ENCODE data around the gene NISCH.

Gene NISCH

DNA sequence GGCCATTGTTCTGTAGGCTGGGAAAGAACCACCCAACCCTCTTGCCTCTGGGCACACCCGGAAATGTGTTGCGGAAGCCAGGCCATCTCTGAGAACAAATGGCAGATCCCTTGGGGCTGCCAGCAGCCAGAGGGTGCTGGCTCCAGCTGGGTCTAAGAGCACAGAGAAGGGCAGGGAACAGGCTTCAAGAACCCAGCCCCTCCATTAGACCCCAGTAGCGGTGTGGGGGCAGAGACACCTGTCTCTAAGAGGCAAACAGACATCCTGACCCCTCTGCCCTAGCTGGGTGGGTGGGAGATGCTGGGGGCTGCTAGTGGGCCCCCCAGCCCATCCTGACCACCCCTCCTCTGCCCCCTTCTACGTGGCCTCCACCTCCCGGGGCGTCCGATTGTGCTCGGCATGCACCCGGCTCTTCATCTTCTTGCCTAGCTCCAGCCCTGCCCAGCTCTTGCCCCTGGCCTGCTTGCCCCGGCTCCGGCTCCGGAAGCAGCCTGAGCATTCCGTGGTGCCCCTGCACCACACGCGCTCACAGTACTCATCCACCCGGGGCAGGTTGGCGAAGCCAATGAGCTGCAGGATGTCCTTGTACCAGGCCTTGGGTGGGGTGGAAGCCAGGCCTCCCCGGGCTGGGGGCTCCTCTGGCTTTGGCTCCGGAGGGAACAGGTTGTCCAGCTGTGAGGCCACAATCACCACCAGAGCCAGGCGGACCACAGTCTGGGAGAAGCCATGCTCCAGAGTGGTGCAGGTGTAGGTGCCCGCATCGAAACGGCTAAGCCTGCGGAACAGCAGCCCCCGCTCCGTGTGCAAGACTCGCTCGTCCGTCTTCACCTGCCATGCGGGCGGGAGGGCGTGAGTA is 19.9 kb upstream of the NISCH start:
- no peak for DNase-seq (ENCODE audit: low read depth in 2 of 2)

DNA sequence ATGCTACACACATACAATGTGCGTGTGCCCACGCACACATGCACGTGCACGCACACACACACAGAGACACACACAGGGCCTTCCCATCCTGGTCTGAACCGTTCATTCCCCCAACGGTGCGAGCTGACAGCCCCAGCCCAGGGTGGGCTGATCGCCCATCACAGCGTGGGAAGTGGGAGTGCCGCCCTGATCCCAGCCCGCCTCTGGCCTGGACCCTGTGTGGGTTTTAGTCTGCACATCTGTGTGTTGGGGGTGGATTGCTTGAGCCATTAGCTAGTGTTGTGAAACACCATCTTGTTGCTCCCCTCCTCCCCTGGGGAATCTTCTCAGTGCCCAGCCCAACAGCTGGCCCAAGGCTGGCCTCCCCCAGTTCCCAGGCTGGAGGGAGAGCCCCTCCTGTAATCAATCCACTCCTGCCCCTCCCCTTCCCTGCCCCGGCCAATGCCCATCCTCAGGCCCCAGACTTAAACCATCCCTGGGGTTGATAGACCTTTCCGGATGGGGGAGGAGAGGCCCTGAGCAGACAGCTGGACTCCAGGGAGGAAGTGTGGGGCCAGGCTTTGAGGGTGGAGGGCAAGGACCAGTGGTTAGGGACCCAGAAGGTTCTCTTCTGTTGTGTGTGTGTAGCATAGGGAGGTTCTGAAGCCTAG is 18.8 kb upstream of the NISCH start:
- DNase-seq (ENCODE audit: low read depth in 2 of 2) = no peak

DNA sequence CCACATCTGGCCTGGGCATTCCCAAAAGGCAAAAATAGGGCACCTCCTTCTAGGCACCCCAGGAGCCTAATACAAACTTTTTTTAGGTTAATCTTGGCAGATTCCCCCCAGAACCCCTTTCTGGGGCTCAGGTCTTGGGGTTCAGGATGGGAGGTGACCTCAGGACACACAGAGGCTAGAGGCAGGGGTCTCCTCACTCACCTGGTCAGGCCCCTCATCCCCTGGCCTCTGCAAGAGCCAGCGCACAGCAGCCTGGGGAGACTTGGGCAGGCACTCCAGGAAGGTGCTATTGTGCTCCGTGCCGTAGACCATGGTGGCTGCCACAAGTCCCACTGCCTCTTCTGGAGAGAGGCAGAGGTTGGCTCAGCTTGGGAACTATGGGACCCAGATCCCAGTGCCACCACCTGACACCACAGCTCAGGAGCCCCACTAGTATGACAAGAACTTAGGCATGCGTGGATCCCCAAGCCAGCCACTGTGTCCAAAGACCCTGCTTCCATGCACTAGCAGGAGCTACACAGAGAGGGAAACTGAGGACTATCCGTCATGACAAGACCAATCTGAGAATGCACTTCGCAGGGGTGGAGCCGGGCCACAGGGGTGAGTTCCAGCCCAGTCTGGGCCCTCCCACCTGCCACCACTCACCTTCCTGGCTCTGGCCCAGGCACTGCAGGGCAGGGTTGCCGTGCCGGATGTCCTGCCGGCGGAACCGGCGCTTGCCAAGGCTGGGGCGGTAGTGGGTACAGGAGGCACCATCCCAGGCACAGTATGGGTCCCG is 17.9 kb upstream of the NISCH start:
- no peak for DNase-seq (ENCODE audit: low read depth in 2 of 2)

DNA sequence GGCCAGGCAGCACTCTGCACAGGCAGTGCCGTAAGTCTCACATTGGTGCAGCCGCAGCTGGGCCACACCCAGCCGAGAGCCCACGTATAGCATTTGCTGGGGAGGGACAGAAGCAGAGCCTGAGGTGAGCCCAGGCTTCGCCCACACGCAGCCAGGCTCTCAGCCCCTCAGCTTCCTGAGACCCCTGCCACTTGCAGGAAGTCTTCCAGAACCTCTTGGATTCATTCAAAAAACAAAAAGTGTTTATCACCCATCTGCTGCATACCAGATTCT is 17.4 kb upstream of the NISCH start:
- no peak for DNase-seq (ENCODE audit: low read depth in 2 of 2)

DNA sequence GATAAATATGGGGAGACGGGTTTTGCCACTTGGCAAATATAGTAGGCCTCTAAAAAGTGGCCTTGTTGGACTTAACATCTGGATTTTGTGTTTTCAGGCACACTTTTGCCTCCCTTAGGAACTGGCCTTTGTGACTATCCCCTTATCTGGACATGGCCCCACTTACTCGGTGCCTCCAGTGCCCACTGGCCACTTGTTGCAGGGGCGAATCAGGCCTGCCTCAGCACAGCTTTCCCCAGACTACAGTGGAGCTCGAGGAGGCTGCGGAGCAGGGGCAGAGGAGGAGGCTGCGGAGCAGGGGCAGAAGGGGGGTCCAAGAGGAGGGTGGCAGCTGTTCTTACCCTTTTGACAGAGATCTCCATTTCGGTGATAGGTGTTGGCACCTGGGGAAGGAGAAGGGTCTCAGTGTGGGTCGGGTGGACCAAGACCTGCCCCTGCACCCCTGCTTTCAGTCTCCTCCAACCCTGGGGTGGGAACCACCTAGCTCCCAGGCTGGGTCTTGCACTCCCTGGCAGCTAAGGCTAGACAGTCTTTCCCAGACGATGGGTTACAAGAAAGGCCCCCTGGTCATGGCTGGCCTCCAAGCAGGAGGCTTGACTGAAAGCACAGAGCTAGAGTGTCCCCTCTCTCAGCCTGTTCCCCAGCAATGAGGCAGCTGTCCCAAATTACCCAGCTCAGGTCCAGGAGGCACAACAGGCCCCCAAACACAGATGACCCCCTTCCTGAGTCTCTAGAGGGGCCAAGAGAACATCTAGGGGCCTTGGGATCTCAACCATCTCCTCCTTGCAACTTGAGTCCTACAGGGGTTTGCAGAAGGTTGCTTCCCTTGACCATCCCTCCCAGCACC is 16.6 kb upstream of the NISCH start:
- no peak for DNase-seq (ENCODE audit: low read depth in 2 of 2)

DNA sequence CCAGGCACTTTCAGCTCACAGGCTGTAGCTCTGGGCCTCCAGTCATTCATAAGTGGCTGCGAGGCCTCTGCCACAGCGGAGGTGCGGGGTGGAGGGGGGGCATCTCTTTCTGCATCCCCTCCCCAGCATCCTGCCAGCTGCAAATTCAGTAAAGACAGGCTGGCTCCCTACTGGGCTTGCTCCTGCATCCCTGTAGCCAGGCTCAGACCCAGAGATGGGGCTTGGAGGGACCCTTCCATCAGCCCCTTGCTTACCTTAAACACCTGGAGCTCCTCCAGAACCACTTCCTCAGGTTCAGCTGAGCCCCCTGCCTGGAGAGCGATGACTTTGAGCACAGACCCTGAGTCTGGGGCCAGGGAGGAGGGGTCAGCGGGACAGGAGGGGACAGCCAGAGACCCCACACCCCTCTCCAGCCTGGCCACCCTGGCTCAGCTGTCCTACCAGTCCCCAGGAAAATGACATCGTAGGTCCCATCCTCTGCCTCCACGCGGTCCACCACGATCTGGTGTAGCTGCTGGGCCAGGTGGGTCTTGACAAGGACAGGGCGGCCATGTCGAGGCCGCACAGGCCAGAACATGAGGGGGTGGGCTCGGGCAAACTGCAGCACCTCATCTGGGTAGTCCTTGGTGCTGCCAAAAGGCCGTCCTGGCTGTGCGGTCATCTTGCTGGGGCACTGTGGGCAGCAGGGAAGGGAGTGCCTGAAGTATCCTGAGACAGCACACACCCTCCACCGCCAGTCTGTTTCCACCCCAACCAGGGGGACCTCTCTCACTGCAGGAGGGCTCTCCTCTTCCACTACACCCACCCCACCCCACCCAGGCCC is 15.8 kb upstream of the NISCH start:
- DNase-seq (ENCODE audit: low read depth in 2 of 2) = no peak

DNA sequence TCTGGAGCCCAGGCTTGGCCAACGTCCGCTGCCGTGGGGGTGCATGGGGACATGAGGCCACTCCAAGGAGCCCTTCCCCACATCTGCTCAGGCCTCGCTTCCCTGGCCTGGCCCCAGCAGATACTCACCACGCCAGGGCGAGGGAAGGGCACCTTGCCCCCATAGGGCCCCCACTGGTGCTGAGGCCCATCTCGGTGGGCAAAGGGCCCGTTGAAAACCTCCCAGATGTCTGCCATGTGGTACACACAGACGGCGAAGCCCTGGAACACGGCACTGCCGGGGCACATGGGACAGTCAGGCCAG is 15.2 kb upstream of the NISCH start:
- DNase-seq (ENCODE audit: low read depth in 2 of 2) = no peak

DNA sequence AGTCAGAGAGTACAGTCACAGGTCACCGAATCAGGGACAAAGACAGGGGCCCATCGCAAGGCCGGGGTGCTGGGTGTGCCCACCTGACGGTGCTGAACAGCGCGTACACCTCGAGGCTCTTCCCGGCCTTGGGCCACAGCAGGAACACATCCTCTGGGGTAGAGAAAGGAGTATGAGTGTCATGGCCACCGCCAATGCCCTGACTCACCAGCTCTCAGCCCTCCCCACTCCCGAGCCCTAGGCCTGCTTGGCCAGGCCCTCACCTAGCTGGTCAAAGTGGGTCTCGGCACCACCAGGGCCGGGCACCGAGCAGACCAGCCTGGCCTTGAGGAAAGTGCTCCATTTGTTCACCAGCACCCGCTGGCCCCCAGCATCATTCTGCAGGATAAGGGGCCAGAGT is 14.7 kb upstream of the NISCH start:
- DNase-seq (ENCODE audit: low read depth in 2 of 2) = no peak

DNA sequence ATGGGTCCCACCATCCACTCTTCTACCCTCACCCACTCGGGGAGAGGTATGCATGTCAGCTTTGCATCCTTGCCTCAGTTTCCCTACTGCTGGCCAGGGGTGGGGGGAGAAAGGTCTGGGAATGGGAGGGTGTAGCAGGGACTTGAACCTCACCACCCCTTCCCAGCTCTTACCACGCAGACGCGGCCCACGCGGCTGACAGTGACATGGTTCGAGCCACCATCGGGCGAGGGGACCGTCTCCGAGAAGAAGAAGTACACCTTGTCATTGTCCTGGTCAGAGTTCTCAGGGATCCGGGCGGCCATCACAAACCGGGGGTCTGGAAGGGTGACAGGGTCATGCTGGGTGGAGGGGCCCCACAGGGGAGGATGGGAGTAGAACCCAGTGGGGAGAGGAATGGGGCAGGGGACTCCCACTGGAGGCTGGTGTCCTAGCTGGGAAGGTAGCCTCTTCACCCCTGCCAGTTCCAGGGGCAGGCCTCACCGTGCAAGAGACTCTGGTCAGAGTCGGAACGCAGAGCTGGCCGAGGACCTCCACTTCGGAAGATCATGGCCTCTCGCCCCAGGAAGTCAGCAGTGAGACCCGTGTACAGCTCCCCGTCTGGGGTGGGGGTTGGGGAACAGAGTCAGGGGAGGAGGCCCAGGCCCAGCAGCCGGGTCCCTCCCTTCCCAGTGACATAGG is 14.2 kb upstream of the NISCH start:
- no peak for DNase-seq (ENCODE audit: low read depth in 2 of 2)

DNA sequence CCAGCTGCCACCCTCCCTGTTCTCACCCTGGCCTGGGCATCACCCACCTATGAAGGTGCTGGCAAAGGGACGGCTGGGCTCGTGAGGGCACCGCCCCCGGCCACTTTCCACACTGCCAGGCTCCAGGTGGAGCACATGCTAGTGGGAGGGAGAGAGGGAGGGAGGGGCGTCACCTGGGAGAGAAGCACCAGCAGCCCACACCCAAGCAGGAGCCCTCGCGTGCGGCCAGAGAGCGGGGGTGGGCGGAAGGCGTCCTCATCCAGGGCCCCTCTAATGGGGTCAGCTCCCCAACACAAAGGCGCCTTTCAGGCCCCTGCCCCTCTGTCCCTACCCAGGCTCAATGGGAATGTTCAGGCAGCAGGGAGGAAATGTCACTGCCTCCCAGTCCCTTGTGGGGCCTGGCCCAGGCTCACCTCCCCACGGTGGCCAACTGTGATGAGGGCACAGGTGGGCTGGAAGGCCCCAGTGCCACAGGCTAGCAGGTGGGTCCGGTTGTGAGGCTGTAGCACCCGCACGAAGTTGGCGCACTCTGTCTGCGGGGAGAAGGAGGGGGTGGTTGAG is 13.6 kb upstream of the NISCH start:
- DNase-seq (ENCODE audit: low read depth in 2 of 2) = no peak

DNA sequence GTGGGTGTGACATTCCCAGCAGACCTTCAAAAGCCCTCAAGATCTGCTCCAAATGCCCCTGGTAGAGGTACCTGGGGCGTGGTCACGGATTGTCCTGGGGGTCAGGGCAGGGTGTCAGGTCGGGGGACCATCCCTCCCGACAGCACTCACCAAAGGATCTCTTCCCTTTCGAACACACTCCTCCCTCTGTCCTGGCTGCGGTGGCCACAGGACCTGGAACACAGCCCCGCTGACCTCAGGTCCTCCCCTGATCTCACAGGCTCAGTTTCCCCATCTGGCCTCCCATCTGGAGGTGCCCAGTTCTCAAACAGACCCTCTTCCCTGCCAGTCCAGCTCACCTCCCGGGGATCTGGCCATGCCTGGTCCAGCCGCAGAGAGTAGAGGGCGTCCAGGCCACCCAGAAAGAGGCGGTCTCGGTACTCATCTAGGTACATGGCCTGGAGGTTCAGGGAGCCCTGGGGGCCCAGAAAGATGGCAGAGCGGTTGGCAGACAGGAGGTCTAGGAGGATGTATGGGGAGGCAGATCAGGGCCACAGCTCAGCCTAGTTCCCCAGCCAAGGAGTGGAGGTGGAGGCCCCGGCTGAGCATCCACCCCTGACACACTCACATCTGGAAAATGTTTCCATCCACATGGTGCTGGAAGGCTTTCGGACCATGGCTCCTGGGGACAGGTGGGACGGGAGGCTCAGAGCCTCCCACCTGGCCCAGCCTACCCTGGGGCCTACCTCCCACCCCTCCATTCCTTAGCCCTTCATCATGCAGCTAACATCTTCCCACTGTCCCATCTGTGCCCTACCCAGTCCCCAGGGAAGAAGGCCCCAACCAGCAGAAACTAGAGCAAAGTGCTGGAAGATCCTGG is 12.8 kb upstream of the NISCH start:
- no peak for DNase-seq (ENCODE audit: low read depth in 2 of 2)

DNA sequence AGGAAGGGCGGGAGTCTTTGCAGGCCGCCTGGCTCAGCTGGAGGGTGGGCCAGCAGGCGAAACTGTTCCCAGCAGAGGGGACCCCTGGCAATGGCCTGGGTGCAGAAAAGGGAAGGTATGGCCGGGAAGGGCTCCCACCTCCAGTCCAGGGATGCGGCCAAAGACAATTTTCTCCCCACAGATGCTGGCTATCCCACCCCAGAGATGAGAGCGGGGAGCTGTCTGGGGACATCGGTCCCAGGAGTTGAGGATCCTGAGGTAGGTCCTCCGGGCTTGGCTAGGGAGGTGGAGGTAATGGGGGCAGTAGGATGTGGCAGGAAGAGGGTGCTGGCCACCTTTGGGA is 12.2 kb upstream of the NISCH start:
- no peak for DNase-seq (ENCODE audit: low read depth in 2 of 2)

DNA sequence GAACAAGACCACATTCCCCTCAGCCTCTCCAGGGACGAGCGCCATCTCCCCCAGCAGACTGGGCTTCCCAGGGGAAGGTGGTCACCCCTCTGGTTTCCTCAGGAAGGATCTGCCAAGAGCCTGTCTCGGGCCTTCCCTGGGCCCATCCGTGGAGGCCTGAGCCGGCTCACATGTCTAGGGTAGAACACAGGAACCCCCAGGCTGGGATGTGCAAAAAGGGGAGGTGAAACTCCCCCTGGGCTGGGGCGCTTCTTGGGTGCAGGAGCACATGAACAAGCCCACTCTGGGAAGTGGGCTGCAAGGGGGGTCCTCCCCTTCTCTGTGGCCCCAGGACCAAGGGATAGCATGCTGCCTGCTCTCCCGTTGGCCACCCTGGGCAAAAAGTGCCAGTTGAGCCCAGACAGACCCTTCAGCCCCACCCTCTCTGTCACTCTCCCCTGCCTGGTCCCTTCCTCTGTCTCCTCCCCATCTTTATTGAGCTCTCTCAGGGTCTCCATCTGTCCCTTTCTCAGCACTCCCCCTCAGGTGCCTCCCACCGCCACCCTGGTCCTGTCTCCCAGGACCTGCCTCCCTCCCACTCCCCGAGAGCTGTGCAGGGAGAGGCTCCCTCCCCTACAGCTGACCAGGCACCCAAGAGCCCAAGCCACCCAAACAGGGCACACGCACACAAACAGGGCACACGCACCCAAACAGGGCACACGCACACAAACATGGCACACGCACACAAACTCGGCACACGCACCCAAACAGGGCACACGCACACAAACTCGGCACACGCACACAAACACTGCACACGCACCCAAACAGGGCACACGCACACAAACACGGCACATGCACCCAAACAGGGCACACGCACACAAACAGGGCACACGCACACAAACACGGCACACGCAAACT is 11.4 kb upstream of the NISCH start:
- DNase-seq (ENCODE audit: low read depth in 2 of 2) = no peak

DNA sequence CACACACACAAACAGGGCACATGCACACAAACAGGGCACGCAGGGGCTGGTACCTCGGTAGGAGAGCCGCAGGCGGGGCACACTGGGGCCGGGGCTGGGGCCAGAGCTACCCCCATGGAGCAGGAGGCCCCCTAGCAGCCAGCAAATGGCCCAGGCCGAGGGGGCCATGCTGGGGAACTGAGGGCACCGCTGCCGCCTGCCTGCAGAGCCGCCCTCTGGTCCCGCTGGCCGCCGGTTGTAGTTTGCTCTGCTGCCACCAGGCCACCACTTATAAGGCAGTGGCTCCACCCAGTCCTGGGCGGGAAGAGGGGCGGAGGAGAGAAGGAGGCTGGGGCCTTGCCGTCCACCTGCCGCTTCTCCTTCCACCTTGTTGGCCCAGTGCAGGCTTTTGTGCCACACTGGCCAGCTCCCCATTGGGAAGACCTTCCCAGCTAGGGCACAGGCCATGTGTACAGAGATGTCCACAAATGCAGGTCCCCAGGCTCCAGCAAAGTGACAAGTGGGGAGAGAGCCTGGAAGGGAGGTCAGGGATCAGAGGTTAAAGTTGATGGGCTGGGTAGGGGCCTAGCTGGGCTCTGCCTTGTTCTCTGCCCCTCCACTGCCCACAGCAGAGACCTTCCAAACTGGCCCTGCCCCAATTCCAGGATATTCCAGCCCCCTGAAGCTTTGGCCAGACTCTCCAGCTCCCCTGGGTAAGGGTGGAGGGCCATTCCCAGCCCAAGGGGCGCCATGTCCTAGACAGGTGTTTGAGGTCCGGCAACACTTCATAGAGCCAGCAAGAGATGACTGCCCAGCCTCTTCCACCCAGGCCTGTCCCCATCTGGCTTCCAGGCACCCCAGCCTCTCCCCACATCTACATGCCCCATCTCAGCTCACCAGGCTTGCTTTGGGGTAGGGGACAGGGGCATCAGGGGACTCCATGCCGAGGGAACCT is 10.3 kb upstream of the NISCH start, which contains the start of gene SEMA3G:
Gene SEMA3G (minus strand): TSS at position 244 of the 934 bp plus-strand sequence. CDS start 76 bp downstream, at position 168.
- peak; percentile 20 to 42 for DNase-seq (ENCODE audit: low read depth in 2 of 2)

DNA sequence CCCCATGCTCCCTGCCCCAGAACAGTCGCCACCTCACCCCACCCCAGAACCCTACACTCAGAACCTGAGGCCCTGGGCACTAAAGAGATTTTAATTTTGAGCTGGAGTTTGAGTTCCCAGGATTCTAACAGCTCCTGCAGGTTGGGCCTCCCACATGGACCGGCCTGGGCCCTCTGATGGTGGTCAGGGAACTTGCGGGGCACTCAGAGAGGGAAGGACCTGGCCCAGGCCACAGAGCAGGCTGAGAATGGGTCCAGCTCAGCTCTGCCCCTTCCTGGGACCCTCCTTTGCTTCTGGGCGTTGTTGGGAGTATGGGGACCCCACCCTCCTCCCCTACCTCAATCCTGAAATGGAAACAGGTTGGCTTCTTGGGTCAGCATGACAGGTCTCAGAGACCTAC is 9.4 kb upstream of the NISCH start:
- DNase-seq (ENCODE audit: low read depth in 2 of 2) = no peak

DNA sequence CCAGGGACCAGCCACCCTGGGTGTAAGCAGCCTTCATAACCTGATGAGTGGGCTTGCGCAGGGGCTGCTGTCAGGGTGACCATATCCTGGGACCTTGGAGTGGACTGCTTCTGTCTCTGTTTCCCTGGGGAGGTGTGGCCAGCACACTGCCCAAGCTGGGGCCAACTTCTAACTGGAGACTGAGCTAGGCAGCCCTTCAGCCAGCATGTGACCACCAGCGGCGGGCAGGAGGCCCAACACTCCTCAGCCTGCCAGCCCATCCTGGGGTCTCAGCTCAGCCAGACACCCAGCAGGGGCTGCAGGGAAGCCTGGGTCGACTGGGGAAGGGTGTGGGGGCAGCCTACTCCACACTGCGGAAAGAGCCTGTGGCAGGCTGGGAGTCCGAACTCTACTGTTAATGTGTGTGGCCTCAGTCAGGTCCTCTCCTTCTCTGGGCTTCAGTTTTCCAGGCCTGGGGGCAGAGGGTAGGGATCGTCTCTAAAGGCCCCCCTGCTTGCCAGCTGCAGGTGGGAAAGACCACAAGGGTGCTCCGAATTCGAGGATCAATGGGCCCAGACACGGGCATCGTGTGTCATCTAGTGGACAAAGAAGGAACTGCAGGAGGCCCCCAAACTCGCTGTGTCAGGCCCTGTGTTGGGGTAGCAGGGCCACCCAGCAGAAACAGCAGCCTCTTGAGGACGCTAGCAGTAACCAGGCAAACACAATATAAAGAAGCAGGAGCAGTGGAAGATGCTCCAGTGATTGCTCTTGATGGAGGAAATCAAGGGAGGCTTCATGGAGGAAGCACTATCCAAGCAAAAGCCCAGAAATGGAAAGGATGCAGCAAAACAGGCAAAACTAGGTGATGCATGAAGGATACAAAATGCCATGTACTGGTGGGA is 8.5 kb upstream of the NISCH start:
- DNase-seq (ENCODE audit: low read depth in 2 of 2) = peak; percentile 37 to 60
